Limb (tissue), 2 donors: ENCODE results near the gene CDC34.

Experiments used
- DNase-seq, 2 donors: peaks; one replicate each; pipeline ENCODE4 v3.0.0-alpha.2; 2016; ENCODE audit errors: extremely low spot score in 2 of 2

Gene CDC34

GRCh38 chr19:531753-532560 is at the start of gene CDC34:
Gene CDC34 (plus strand): TSS chr19:531760. CDS start chr19:531932, 172 bp downstream.
- no peak for DNase-seq

GRCh38 chr19:482186-483041 is 49.1 kb upstream of the CDC34 start:
- no peak for DNase-seq

- no peak for DNase-seq
These were observed 48.1 kb upstream of the CDC34 start for GRCh38 chr19:483332-484072.

- DNase-seq: no peak
These were observed 47.1 kb upstream of the CDC34 start for GRCh38 chr19:484494-484893.

DNA sequence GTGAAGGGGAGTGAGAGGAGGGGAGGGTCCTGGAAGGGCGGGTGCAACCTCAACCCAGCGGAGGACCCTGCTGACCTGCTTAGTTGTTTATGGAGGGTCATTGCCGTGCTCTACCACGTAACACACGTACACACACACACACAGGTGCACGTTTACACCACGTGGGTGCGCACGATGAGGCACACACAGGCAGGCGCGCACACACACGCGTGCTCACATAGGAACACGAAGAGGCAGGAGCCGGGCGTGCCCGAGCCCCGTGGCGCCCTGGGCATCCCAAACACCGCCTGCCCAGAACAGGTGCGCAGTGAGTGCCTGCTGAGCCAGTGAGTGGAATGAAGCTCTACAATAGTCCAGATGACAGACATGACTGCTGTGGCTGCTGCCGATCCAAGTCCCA is 46.5 kb upstream of the CDC34 start:
- DNase-seq: no peak

DNA sequence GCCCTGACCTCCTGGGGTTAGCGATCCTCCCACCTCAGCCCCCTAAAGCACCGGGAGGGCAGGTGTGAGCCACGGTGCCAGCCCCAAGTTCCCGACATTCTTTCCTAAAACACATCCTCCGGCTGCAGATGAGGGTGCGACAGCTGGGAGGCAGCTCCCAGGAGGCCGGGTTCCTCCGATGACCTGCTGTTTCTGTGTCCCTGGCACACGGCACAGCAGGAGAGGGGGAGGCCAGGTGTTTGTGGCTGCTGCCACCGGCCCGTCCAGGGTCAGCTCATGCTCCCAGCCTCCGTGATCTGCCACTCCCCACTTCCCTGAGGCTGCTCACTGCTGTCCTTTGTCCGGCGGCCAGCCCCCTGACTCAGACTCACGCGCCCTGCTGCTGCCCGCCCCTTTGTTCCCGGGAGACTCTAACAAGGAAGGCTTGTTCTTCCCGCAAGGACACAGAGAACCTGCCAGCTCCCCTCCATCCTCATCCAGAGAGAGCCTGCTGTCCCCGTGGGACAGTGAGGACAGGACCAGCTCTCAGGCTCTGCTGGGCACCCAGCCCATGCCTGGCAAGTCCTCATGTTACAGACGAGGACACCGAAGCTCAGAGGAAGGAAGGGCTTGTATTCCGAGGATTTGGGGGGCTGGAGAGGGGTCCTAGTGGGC is 45.9 kb upstream of the CDC34 start:
- DNase-seq: no peak

- peak; percentile 92 to 97 for DNase-seq
These were observed 42.8 kb upstream of the CDC34 start for GRCh38 chr19:488505-489417.

DNA sequence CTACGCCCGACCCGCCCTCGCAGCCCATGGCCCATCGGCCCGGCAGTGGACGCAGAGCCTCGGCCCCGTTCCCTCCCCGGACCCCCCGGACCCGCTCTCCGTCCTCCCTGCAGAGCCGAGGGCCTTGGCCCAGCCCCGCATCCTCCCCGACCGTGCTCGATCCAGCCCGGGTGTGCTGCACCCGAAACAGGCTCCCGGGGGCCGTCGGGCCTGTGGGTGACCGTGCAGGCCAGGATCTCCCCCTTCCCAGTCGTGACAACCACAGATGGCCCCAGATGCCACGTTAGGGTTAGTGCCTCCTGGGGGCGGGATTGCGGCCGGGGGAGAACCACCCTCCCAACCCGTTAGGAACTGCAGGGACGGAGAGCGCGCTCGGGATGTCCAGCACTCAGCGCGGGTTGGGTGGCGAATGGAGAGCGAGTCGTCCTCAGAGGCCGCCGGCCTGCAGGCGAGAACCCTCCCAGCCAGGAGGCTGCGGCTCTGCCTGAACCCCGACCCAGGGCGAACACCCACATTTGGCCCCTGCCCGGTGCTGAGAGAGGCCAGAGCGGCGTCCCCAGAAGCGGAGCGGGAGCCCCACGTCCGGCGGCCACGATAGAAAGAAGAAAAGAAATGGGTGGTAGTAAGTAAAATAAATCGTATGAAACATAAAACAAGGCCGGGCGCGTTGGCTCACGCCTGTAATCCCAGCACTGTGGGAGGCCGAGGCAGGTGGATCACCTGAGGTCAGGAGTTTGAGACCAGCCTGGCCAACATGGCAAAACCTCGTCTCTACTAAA is 42.0 kb upstream of the CDC34 start:
- DNase-seq: peak in 1 of 2 donors; percentile 62

DNA sequence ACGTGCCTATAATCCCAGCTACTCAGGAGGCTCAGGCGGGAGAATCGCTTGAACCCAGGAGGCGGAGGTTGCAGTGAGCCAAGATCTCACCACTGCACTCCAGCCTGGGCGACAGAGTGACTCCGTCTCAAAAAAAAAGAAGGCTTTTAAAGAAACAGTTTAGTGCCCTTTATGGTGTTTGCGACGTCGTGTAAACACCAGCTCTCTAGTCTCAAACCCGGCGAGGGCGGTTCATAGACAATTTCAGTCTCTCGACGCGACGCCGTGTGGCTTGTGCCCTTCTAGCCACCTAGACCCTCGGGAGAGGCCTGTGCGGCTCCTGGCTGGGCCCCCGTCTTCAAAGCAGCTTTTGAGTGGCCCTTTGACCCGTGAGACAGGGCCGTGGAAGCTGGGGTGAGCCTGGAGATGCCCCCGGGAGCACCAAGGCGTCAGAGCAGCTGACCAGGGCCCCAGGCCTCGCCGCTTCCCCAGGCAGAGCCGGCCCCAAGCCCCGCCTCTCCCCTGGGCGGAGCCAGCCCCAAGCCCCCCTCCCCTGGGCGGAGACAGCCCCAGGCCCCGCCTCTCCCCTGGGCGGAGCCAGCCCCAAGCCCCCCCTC is 40.3 kb upstream of the CDC34 start:
- peak in 1 of 2 donors; percentile 60 for DNase-seq

GRCh38 chr19:492091-492531 is 39.4 kb upstream of the CDC34 start:
- DNase-seq: no peak

DNA sequence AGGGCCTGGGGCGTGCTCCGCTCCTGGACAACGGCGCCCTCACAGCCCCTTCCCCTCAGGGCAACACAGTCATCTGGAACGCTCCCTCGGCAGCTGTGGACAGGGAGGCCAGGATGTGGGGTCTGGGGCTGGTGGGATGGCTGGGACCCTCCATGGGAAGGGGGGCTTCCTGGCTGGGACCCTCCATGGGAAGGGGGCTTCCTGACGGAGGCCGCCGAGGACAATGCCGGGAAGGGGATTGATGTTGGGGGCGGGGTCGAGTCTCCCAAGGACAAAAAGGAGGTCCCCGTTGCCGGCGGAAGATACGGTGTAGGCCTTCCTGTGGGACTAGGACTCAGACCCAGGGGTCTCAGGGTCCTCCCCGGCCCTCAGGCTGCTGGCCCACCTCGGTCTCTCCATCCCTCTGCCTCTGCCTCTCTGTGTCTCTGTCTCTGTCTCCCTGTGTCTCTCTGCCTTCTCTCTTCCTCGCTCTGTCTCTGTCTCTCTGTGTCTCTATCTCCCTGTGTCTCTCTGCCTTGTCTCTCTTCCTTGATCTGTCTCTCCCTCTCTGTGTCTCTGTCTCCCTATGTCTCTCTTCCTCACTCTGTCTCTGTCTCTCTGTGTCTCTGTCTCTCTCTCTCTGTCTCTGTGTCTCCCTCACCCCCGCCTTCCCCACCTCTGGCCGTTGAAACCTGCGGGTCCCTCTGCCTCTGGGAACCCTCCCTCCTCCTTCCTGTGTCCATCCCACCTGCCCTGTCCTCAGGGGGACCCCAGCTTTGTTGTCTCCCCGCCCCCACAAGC is 38.0 kb upstream of the CDC34 start:
- DNase-seq: peak in 1 of 2 donors; percentile 26

DNA sequence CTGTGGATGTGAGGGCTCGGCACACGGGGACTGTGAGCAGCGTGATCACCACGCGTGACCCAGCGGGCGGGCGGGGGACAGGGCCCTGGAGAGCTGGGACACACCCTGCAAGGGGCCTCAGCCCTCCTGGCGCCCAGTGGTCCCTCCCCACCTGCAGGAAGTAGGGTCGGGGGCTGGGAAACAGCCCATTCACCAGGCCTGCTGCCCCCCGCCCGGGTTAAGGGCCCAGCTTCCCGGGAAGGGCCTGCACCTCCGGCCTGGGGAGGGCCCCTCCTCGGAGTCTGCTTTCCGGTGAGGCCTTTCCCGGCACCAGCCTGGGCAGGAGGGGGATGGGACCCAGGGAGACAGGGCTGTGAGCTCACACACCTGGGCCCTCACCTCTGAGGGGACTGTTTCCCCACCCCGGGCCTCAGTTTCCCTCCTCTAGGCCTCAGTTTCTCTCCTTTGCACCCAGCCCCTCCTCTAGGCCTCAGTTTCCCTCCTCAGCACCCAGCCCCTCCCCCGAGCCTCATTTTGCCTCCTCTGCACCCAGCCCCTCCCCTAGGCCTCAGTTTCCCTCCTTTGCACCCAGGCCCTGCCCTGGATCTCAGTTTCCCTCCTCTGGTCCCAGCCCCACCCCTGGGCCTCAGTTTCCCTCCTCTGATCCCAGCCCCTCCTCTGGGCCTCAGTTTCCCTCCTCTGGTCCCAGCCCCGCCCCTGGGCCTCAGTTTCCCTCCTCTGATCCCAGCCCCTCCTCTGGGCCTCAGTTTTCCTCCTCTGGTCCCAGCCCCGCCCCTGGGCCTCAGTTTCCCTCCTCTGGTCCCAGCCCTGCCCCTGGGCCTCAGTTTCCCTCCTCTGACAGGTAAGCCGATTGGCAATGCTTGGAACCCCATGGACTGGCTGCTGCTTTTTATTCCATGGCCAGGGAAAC is 37.1 kb upstream of the CDC34 start:
- no peak for DNase-seq

DNA sequence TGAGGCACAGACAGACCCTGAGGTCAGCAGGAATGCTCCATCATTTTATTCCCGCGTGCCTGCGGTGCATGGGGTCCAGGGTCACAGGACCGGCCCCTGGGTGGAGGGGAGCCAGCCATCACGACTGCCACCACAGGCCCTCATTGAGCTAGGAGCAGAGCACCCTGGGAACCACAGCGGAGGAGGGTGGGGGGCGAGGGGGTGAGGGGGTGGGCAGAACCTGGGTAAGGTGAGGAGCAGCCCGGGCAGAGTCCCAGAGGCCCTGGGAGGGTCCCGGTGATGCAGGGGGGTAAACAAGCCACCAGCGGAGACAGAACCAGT is 36.5 kb upstream of the CDC34 start:
- no peak for DNase-seq

GRCh38 chr19:495402-496111 is 36.0 kb upstream of the CDC34 start:
- DNase-seq: peak in 1 of 2 donors; percentile 80

- peak in 1 of 2 donors; percentile 69 for DNase-seq
These were observed 35.4 kb upstream of the CDC34 start, which contains the start of gene MADCAM1 for GRCh38 chr19:496112-496665. Gene MADCAM1 (plus strand): TSS chr19:496486. CDS start chr19:496500, 14 bp downstream.

DNA sequence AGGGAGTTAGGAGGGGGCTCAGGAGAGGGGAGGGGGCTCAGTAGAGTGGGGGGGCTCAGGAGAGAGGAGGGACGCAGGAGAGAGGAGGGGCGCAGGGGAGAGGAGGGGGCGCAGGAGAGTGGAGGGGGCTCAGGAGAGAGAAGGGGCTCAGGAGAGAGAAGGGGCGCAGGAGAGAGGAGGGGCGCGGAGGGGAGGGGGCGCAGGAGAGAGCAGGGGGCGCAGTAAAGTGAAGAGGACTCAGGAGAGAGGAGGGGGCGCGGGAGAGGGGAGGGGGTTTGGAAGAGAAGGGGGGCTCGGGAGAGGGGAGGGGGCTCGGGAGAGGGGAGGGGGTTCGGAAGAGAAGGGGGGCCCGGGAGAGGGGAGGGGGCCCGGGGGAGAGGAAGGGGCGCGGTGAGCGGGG is 34.6 kb upstream of the CDC34 start:
- DNase-seq: peak in 1 of 2 donors; percentile 62
